IMR-90 (cell line): Measurements from ENCODE around the gene CACNA2D1.

Source experiments
- CEBPB ChIP-seq: IDR thresholded peaks from 2 replicates; pipeline ENCODE4 v1.6.1; 2012; ENCODE audit warnings: low read depth, low read length, improper control_type of control experiment
- CTCF ChIP-seq: conservative IDR thresholded peaks from 2 replicates; pipeline ENCODE4 v1.5.1; 2012; ENCODE audit warnings: mild to moderate bottlenecking, low read depth, low read length, improper control_type of control experiment
- ELK1 ChIP-seq: fragments of 150-350 bp; IDR thresholded peaks from 2 replicates; pipeline ENCODE4 v1.6.1; 2016; ENCODE audit warnings: low read depth, mild to moderate bottlenecking, low read length, moderate library complexity, borderline replicate concordance
- FOS ChIP-seq: fragments of 150-350 bp; IDR thresholded peaks from 2 replicates; pipeline ENCODE4 v1.6.1; 2016; ENCODE audit warnings: low read depth, low read length
- MAFK ChIP-seq: IDR thresholded peaks from 2 replicates; pipeline ENCODE4 v1.6.1; 2012; ENCODE audit warnings: low read depth, low read length, improper control_type of control experiment
- NFE2L2 ChIP-seq: fragments of 150-350 bp; IDR thresholded peaks from 2 replicates; pipeline ENCODE4 v1.6.1; 2016; ENCODE audit warnings: low read depth, mild to moderate bottlenecking, low read length
- POLR2A ChIP-seq: IDR thresholded peaks from 2 replicates; pipeline ENCODE4 v1.6.1; 2012; ENCODE audit warnings: mild to moderate bottlenecking, low read depth, low read length
- RAD21 ChIP-seq: IDR thresholded peaks from 2 replicates; pipeline ENCODE4 v1.6.1; 2012; ENCODE audit warnings: low read length, improper control_type of control experiment
- RCOR1 ChIP-seq: IDR thresholded peaks from 2 replicates; pipeline ENCODE4 v1.6.1; 2012; ENCODE audit warnings: mild to moderate bottlenecking, low read length, improper control_type of control experiment; ENCODE audit not compliant: insufficient replicate concordance
- RFX5 ChIP-seq: IDR thresholded peaks from 2 replicates; pipeline ENCODE4 v1.8.0; 2012; ENCODE audit warnings: low read depth, mild to moderate bottlenecking, low read length, moderate library complexity
- USF2 ChIP-seq: fragments of 150-350 bp; IDR thresholded peaks from 2 replicates; pipeline ENCODE4 v1.6.1; 2017; ENCODE audit warnings: mild to moderate bottlenecking, antibody characterized with exemption, low read length, low read depth

GRCh38 chr7:82414389-82414788 lies 29.2 kb downstream of the CACNA2D1 start:
- no peak for TF ChIP-seq USF2
- TF ChIP-seq CTCF = no peak
- TF ChIP-seq RAD21 = no peak
- TF ChIP-seq ELK1 = no peak
- TF ChIP-seq POLR2A = no peak
- TF ChIP-seq RFX5 = no peak
- no peak for TF ChIP-seq MAFK
- no peak for TF ChIP-seq RCOR1
- TF ChIP-seq CEBPB = no peak
- TF ChIP-seq FOS = no peak
- TF ChIP-seq NFE2L2 = no peak
